Neuronal stem cell (in vitro differentiated cells): ENCODE results near the gene ACP6.
"Not testable (repeated sequence)": the region's sequence is repeated elsewhere in the genome, so short reads cannot be mapped to it uniquely, and the experiment has no call there.

Experiments used
- DNase-seq: peaks from one replicate; pipeline ENCODE4 v3.0.0-alpha.2; 2013; ENCODE audit warnings: low spot score
- H2AFZ ChIP-seq: one replicate; pipeline ENCODE4 v1.6.1; 2013; ENCODE audit warnings: mild to moderate bottlenecking, low read length, inconsistent platforms
- H2AK5ac ChIP-seq: 2 replicates; pipeline ENCODE4 v1.6.1; 2013; ENCODE audit warnings: low read depth, mild to moderate bottlenecking, inconsistent platforms, low read length, moderate library complexity, mixed read lengths
- H2BK120ac ChIP-seq: 2 replicates; pipeline ENCODE4 v1.6.1; 2013; ENCODE audit warnings: low read depth, mild to moderate bottlenecking, inconsistent platforms, low read length, moderate library complexity, mixed read lengths
- H2BK12ac ChIP-seq: one replicate; pipeline ENCODE4 v1.6.1; 2013; ENCODE audit warnings: low read length, inconsistent platforms
- H2BK15ac ChIP-seq: 2 replicates; pipeline ENCODE4 v1.6.1; 2013; ENCODE audit warnings: mild to moderate bottlenecking, low read length, inconsistent platforms, mixed read lengths
- H2BK5ac ChIP-seq: one replicate; pipeline ENCODE4 v1.6.1; 2013; ENCODE audit warnings: inconsistent platforms, mild to moderate bottlenecking, low read length, moderate library complexity
- H3K14ac ChIP-seq: one replicate; pipeline ENCODE4 v1.6.1; 2013; ENCODE audit warnings: low read length, inconsistent platforms
- H3K18ac ChIP-seq: 2 replicates; pipeline ENCODE4 v1.6.1; 2013; ENCODE audit warnings: low read length, inconsistent platforms
- H3K23ac ChIP-seq: 2 replicates; pipeline ENCODE4 v1.6.1; 2013; ENCODE audit warnings: low read depth, mild to moderate bottlenecking, mixed read lengths, low read length, inconsistent platforms; ENCODE audit not compliant: poor library complexity
- H3K27ac ChIP-seq: replicated peaks from 3 replicates; pipeline ENCODE4 v1.5.1; 2013; ENCODE audit warnings: low read length, inconsistent platforms
- H3K27me3 ChIP-seq, 3 experiments: 2 replicates each; pipeline ENCODE4 v1.6.1; 2013; ENCODE audit warnings: low read length in 3 of 3, mild to moderate bottlenecking in 2 of 3, inconsistent platforms in 1 of 3, low read depth in 1 of 3, mixed read lengths in 1 of 3, moderate library complexity in 1 of 3; ENCODE audit not compliant: control insufficient read depth in 3 of 3, insufficient read depth in 3 of 3
- H3K36me3 ChIP-seq, 2 donors: replicated peaks in 1 of 2; 2 replicates each; pipeline ENCODE4 v1.6.1; 2013; ENCODE audit warnings: low read length in 2 of 2; ENCODE audit not compliant: control insufficient read depth in 2 of 2, insufficient read depth in 2 of 2
- H3K4ac ChIP-seq: 2 replicates; pipeline ENCODE4 v1.6.1; 2013; ENCODE audit warnings: inconsistent platforms, mild to moderate bottlenecking, low read length, moderate library complexity
- H3K4me1 ChIP-seq, 2 donors: 1 replicate in 1 of 2; 2 replicates in 1 of 2; pipeline ENCODE4 v1.6.1; 2013; ENCODE audit warnings: low read length in 2 of 2, low read depth in 1 of 2; ENCODE audit not compliant: control insufficient read depth in 2 of 2, insufficient read depth in 1 of 2
- H3K4me2 ChIP-seq: one replicate; pipeline ENCODE4 v1.6.1; 2013; ENCODE audit warnings: mild to moderate bottlenecking, low read length, inconsistent platforms; ENCODE audit not compliant: insufficient read depth, poor library complexity, severe bottlenecking
- H3K4me3 ChIP-seq, 2 donors: 2 replicates each; pipeline ENCODE4 v1.5.1; 2013; ENCODE audit warnings: low read length in 2 of 2, mild to moderate bottlenecking in 2 of 2, inconsistent platforms in 1 of 2, moderate library complexity in 1 of 2
- H3K79me1 ChIP-seq: one replicate; pipeline ENCODE4 v1.6.1; 2013; ENCODE audit warnings: low read depth, mild to moderate bottlenecking, inconsistent platforms, low read length, moderate library complexity
- H3K9ac ChIP-seq: one replicate; pipeline ENCODE4 v1.6.1; 2013; ENCODE audit warnings: mild to moderate bottlenecking, low read depth, low read length, inconsistent platforms; ENCODE audit not compliant: poor library complexity
- H3K9me3 ChIP-seq, 2 donors: replicated peaks in 1 of 2; 2 replicates each; pipeline versions ENCODE3 to v1.6.1; 2013; ENCODE audit warnings: low read length in 2 of 2, mild to moderate bottlenecking in 2 of 2, inconsistent platforms in 1 of 2, low read depth in 1 of 2, mixed read lengths in 1 of 2, moderate library complexity in 1 of 2; ENCODE audit not compliant: control insufficient read depth in 2 of 2, insufficient read depth in 1 of 2
- H4K8ac ChIP-seq: one replicate; pipeline ENCODE4 v1.6.1; 2013; ENCODE audit warnings: low read depth, mild to moderate bottlenecking, inconsistent platforms, low read length, moderate library complexity
- H4K91ac ChIP-seq: one replicate; pipeline ENCODE4 v1.6.1; 2013; ENCODE audit warnings: low read length, low read depth, mild to moderate bottlenecking, inconsistent platforms; ENCODE audit not compliant: poor library complexity
- WGBS, 2 donors: extraction: QIAGEN DNeasy Blood & Tissue Kit; methylation state at CpG; one replicate each; pipeline ENCODE4 v1.1.7; 2013; ENCODE audit warnings: missing lambda C conversion rate in 2 of 2, mixed read lengths in 1 of 2; ENCODE audit not compliant: insufficient read length in 2 of 2, insufficient replicate concordance in 1 of 2; ENCODE audit errors: extremely low coverage in 2 of 2; 5-methylcytosine and 5-hydroxymethylcytosine counted together

The ACP6 gene

GRCh38 chr1:147618077-147618569 lies 52.2 kb downstream of the ACP6 start:
- no peak overlapping the region for H2BK15ac ChIP-seq
- H2BK120ac ChIP-seq: no peak overlapping the region
- H3K14ac ChIP-seq: no peak overlapping the region
- no peaks in the 10 kb centered on the region for H3K79me1 ChIP-seq
- H3K36me3 ChIP-seq: peaks cover 51 to 100% of the 10 kb centered on the region in 2 donors
- no peak overlapping the region for H2AFZ ChIP-seq
- H4K8ac ChIP-seq: no peak overlapping the region
- no peak overlapping the region for H2AK5ac ChIP-seq
- H2BK5ac ChIP-seq: no peak overlapping the region
- H3K23ac ChIP-seq: no peak overlapping the region
- no peaks in the 10 kb centered on the region for H3K27me3 ChIP-seq
- no peak overlapping the region for H3K18ac ChIP-seq
- H3K4me3 ChIP-seq: no peak overlapping the region
- no peaks in the 10 kb centered on the region for H3K9me3 ChIP-seq
- H2BK12ac ChIP-seq: no peak overlapping the region
- no CpG with 5 or more reads among the region's 4 CpGs for WGBS, 2 donors
- no peak overlapping the region for H3K27ac ChIP-seq
- no peaks in the 10 kb centered on the region for H3K4me1 ChIP-seq
- H3K4me2 ChIP-seq: no peak overlapping the region
- no peak overlapping the region for H4K91ac ChIP-seq
- H3K9ac ChIP-seq: no peak overlapping the region
- H3K4ac ChIP-seq: no peak overlapping the region
- DNase-seq: no peak

GRCh38 chr1:147614966-147615365 lies 55.4 kb downstream of the ACP6 start:
- H3K18ac ChIP-seq, H2BK15ac ChIP-seq, H3K4me1 ChIP-seq, H4K91ac ChIP-seq, H3K14ac ChIP-seq, H3K9me3 ChIP-seq, H3K9ac ChIP-seq, H2AK5ac ChIP-seq, H2BK120ac ChIP-seq, H3K23ac ChIP-seq, H3K27me3 ChIP-seq, H2BK12ac ChIP-seq, H4K8ac ChIP-seq, H3K27ac ChIP-seq, H3K79me1 ChIP-seq, H2AFZ ChIP-seq, H3K4ac ChIP-seq, H2BK5ac ChIP-seq, DNase-seq, H3K4me3 ChIP-seq, H3K4me2 ChIP-seq: not testable (repeated sequence)
- no CpG with 5 or more reads among the region's 4 CpGs for WGBS, 2 donors
- H3K36me3 ChIP-seq: peaks cover 44 to 100% of the 10 kb centered on the region in 2 donors

DNA sequence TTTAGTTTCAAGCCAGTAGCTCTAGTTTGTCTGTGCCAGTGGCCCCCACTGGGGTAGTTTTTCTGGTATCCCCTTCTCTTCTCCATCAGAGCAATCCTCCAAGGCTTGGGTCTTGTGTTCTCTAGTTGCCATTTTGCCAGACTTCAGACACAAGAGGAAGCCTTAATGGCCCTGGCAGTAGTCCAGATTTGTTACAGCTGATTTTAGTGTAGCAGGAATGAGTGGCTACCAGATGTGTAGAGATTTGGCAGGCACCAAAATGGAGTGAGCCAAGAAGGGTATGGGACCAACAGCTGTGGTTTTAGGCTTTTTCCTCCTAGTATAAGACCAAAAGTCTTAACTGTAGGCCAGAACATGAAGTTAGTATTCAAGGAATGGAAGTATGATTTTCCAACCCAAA lies 56.8 kb downstream of the ACP6 start:
- Histone ChIP-seq H3K9me3 (no peaks in the 10 kb centered on the region), H3K27me3 (no peaks in the 10 kb centered on the region), H3K18ac (no peak overlapping the region), H2BK12ac (no peak overlapping the region), H3K27ac (no peak overlapping the region), H3K4me2 (no peak overlapping the region), H2BK120ac (no peak overlapping the region), H2AK5ac (no peak overlapping the region), H3K79me1 (peaks cover 2% of the 10 kb centered on the region), H4K91ac (no peak overlapping the region), H4K8ac (no peak overlapping the region), H3K9ac (no peak overlapping the region), H2AFZ (no peak overlapping the region), H3K23ac (no peak overlapping the region), H3K4me1 (peaks cover 0 to 2% of the 10 kb centered on the region in 2 donors), H3K4ac (no peak overlapping the region), H3K14ac (no peak overlapping the region), H2BK5ac (no peak overlapping the region), H3K4me3 (no peak overlapping the region), H3K36me3 (peaks cover 31 to 99% of the 10 kb centered on the region in 2 donors), H2BK15ac (no peak overlapping the region)
- DNase-seq: no peak

- no peak for DNase-seq
These were observed 58.0 kb downstream of the ACP6 start for GRCh38 chr1:147612366-147612765.

More at GRCh38 chr1:147612366-147612765, 58.0 kb downstream of the ACP6 start:
- Histone ChIP-seq H3K4me1 (peaks cover 0 to 2% of the 10 kb centered on the region in 2 donors), H3K79me1 (peaks cover 2% of the 10 kb centered on the region), H2AFZ (no peak overlapping the region), H3K27me3 (no peaks in the 10 kb centered on the region), H3K18ac (no peak overlapping the region), H3K14ac (no peak overlapping the region), H4K91ac (no peak overlapping the region), H3K4ac (no peak overlapping the region), H3K4me2 (no peak overlapping the region), H3K36me3 (peaks cover 25 to 99% of the 10 kb centered on the region in 2 donors), H3K9ac (no peak overlapping the region), H3K9me3 (no peaks in the 10 kb centered on the region), H2BK15ac (no peak overlapping the region), H2AK5ac (no peak overlapping the region), H3K27ac (no peak overlapping the region), H2BK12ac (no peak overlapping the region), H3K23ac (no peak overlapping the region), H2BK120ac (no peak overlapping the region), H4K8ac (no peak overlapping the region), H3K4me3 (no peak overlapping the region), H2BK5ac (no peak overlapping the region)
- WGBS, 2 donors: no CpG with 5 or more reads among the region's 4 CpGs
